Stomach (tissue), 4 donors: ENCODE data around the gene LYZ.

Experiments used
- CTCF ChIP-seq, 7 experiments: fragments of 450-650 bp in 4 of 7; fragments of 200-600 bp in 3 of 7; sonication (generic) in 3 of 7; IDR thresholded peaks; one replicate each; pipeline ENCODE4 v1.5.1; 2016 to 2019; ENCODE audit warnings: antibody characterized with exemption in 7 of 7, control low read depth in 2 of 7, mild to moderate bottlenecking in 1 of 7
- EP300 ChIP-seq: sonication (generic); formaldehyde crosslinking; IDR thresholded peaks from one replicate; pipeline ENCODE4 v1.6.1; 2017; ENCODE audit warnings: antibody characterized with exemption

DNA sequence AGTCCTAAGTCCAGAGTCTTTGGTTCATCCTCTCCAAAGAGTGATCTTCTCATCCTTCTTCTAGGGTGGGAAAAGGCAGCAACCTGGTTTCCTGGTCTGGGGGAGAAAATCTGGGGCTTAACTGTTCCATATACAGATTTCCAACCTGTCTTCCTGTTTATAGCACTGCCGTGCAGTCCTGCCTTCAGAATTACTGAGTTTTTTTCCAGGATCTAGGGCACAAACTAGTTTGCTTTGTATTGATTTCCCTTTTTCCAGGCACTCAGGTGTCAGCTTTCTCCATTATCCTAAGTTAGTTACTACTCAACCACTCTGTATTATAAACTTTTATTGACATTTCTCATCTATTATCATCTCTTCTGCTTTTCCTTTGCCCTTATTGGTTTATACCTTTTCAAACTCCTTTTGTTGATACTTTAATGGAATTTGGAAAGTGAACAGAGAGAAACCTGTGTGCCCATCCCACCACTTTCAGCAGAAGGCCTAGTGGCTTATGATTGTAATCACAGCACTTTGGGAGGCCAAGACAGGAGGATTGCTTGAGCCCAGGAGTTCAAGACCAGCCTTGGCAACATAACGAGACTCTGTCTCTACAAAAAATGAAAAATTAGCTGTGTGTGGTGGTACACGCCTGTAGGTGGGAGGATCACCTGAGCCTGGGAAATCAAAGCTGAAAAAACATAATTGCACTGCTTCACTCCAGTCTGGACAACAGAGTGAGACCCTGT lies 4.1 kb upstream of the LYZ start:
- TF ChIP-seq EP300 (no peak), CTCF (IDR thresholded peaks at IDR 0.05) (no peak)
